AG04450 (cell line): ENCODE data around the gene FATE1. TPM values are rescaled to one million over a fixed set of nuclear protein-coding genes. Genes with fewer than 3 reads are reported as not detected.

Experiments used
- CTCF ChIA-PET: fragments of 300-600, 350-600 bp; formaldehyde crosslinking; extraction: SDS; loops from one replicate; lab custom pipeline; 2022; ENCODE audit warnings: antibody characterized with exemption, inconsistent platforms; lab: Charles Lee
- POLR2A ChIA-PET: fragments of 350-600 bp; formaldehyde crosslinking; extraction: SDS; loops from one replicate; lab custom pipeline; 2021; ENCODE audit warnings: antibody characterized with exemption, inconsistent platforms; lab: Yijun Ruan, JAX
- DNase-seq: peaks from one replicate; pipeline ENCODE4 v3.0.0-alpha.2; 2011; ENCODE audit warnings: low read depth, low spot score
- H3K27ac ChIP-seq: one replicate; pipeline ENCODE4 v1.5.1; 2012; ENCODE audit warnings: low read depth, low read length, control low read depth
- H3K27me3 ChIP-seq: one replicate; pipeline ENCODE4 v1.6.0; 2012; ENCODE audit warnings: low read length; ENCODE audit not compliant: control insufficient read depth, insufficient read depth
- H3K4me3 ChIP-seq: 2 replicates; pipeline ENCODE4 v1.5.1; 2011; ENCODE audit warnings: mild to moderate bottlenecking, low read depth, low read length, control low read depth
- H3K9me3 ChIP-seq: 2 replicates; pipeline ENCODE4 v1.5.1; 2012; ENCODE audit warnings: low read length; ENCODE audit not compliant: control insufficient read depth, insufficient read depth
- CTCF ChIP-seq: IDR thresholded peaks from 2 replicates; pipeline ENCODE4 v1.5.1; 2011; ENCODE audit warnings: low read depth, low read length, control low read depth, inconsistent platforms
- polyA minus RNA-seq: library from RNA; depleted of rRNA, polyadenylated mRNA; stranded (reverse); fragments of >200 nt; gene quantifications from 2 replicates; pipeline ENCODE4 v1.2.3, GENCODE V29; 2011; rRNA and poly(A)+ RNA removed
- polyA plus RNA-seq: library from polyadenylated mRNA; depleted of rRNA; stranded (reverse); fragments of >200 nt; gene quantifications from 2 replicates; pipeline ENCODE4 v1.2.3, GENCODE V29; 2011; rRNA removed

The FATE1 gene
- polyA plus RNA-seq (not detected in 2 replicates), polyA minus RNA-seq (not detected in 2 replicates)

- no peak for DNase-seq
- POLR2A ChIA-PET: no interaction called here
- Histone ChIP-seq H3K27ac (no peak within 1 kb of the TSS), H3K4me3 (no peak within 1 kb of the TSS), H3K9me3 (no peaks in the 10 kb centered on the region), H3K27me3 (no peaks in the 10 kb centered on the region)
- no peak for TF ChIP-seq CTCF
- CTCF ChIA-PET: no interaction called here
Measured at GRCh38 chrX:151715752-151716151, at the start of gene FATE1. FATE1 (plus strand) TSS chrX:151716035; CDS start chrX:151716120, 85 bp downstream.

DNA sequence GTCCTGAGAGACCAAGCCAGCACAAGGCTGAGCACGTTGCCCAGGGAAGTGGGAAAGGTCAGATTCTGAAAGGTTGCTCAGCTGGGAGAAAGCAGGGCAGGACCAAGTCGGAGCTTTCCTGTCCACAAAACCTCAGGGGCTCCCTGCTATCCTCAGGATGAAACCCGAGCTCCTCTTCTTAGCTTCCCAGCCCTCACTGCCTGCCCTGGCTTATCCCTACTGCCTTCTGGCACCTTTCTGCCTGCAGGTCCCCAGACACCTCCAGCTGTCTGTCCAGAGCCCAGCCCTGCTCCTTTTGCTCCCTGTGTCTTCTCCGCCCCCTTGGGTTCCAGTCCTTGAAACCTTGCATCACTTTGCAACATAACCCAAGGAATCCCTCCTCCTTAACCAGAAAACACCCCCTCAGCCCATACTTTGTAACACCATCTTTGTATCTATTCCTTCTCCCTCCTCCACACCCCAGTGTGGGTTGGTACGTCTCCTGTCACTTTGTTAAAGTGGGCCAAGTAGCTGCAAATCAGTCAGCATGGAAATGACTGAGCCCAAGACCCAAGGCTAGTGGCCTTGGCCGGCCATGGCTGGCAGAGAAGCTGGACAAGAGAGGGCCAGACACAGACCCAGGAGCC, 40.6 kb upstream of the FATE1 start:
- no peak for DNase-seq
- no peak overlapping the region for H3K4me3 ChIP-seq
- H3K9me3 ChIP-seq: no peaks in the 10 kb centered on the region
- H3K27ac ChIP-seq: no peak overlapping the region
- H3K27me3 ChIP-seq: no peaks in the 10 kb centered on the region
- CTCF ChIA-PET: no interaction called here
- POLR2A ChIA-PET: no interaction called here
- TF ChIP-seq CTCF: no peak

DNA sequence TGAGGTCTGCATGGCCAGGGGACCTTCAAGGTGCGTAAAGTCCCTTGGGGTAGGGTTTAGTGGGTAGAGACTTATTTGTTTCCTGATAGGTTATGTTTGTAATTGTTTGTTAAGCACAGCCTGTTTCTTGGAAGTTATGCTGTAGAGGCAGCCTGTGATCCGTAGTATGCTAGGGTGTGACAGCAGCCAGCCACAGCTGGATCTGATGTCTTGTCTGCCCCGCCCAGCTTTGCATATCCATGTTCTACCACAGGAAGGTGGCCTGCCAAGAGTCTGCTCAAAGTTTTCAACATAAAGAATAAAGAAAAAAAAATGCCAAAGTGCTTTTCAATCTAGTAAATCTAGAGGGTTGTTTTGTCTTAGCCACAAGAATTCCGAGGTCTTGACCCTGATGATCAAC, 39.6 kb upstream of the FATE1 start:
- H3K9me3 ChIP-seq: no peaks in the 10 kb centered on the region
- H3K27me3 ChIP-seq: no peaks in the 10 kb centered on the region
- no peak for DNase-seq
- POLR2A ChIA-PET: no interaction called here
- TF ChIP-seq CTCF: no peak
- CTCF ChIA-PET: no interaction called here
- H3K4me3 ChIP-seq: no peak overlapping the region
- no peak overlapping the region for H3K27ac ChIP-seq

- TF ChIP-seq CTCF: no peak
- POLR2A ChIA-PET: no interaction called here
Measured at GRCh38 chrX:151679798-151680402, 35.9 kb upstream of the FATE1 start.

DNA sequence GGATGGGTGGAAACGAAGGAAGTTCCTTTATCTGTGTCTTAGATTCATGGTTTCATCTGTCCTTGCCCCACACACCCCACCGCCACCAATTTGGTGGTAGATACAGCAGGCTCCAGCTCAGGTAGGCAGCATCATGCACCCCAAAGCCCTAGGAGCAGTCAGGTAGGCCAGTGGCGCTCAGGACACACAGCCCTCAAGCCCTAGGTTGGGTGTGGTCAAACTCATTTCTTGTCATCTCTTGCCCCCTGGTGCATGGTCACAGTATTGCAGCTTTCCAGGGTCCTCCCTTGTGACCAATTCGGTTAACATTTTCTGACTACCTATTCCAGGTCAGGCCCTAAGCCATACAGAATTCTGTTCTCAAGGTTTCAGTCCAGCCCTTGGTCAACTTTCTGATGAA, 35.0 kb upstream of the FATE1 start:
- no peak for DNase-seq
- TF ChIP-seq CTCF: peak; percentile 37

More at GRCh38 chrX:151679798-151680402, 35.9 kb upstream of the FATE1 start:
- no peak overlapping the region for H3K4me3 ChIP-seq
- H3K9me3 ChIP-seq: no peaks in the 10 kb centered on the region
- no peak overlapping the region for H3K27ac ChIP-seq
- H3K27me3 ChIP-seq: no peaks in the 10 kb centered on the region
- no peak for DNase-seq
- CTCF ChIA-PET: interaction anchor here (1.8 kb wide), 1 partner anchor 528 kb away, joined by 8 read pairs; no protein-coding TSS in a partner anchor

More for the DNA sequence above, 35.0 kb upstream of the FATE1 start:
- Histone ChIP-seq H3K27ac (no peak overlapping the region), H3K4me3 (no peak overlapping the region), H3K27me3 (no peaks in the 10 kb centered on the region), H3K9me3 (no peaks in the 10 kb centered on the region)
- ChIA-PET CTCF (interaction anchor here (1.8 kb wide), 1 partner anchor 529 kb away, joined by 8 read pairs; no protein-coding TSS in a partner anchor), POLR2A (no interaction called here)
